HG03060 (cell line): ENCODE data around the gene RRBP1.

Experiments used
- ATAC-seq: cut with Tn5 transposase; IDR thresholded peaks from one replicate; pipeline ENCODE4 v1.9.1; 2021; ENCODE audit warnings: low read depth, moderate number of reproducible peaks; ENCODE audit not compliant: unreplicated experiment

Gene RRBP1

GRCh38 chr20:17682103-17682888, at the start of gene RRBP1:
RRBP1 (minus strand) TSS chr20:17682242; CDS start chr20:17660507, 21,735 bp downstream.
- peak; percentile 59 for ATAC-seq

- ATAC-seq: no peak
Observed at GRCh38 chr20:17731233-17731632, 49.2 kb upstream of the RRBP1 start.

- no peak for ATAC-seq
Observed at GRCh38 chr20:17730071-17730470, 48.0 kb upstream of the RRBP1 start.

GRCh38 chr20:17728074-17728473, 46.0 kb upstream of the RRBP1 start:
- no peak for ATAC-seq

- no peak for ATAC-seq
Observed at GRCh38 chr20:17727351-17727750, 45.3 kb upstream of the RRBP1 start.

DNA sequence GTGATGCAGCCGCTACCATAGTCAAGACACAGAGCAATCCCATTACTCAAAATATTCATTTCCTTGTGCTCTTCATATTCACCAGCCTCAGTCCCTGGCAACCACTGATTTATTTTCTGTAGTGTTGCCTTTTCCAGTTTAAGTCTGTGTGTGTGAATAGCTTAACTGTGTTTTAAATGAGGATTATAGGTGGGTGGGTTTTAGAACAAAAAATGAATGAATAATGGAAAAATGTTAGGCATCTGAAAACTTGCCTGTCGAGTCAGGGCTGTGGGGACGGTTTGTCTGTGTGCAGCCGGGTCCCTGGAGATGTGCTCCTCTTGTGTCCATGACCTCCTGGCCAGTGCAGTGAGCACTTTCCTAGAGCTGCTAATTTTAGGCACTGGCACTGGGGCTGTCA, 44.9 kb upstream of the RRBP1 start:
- ATAC-seq: no peak

DNA sequence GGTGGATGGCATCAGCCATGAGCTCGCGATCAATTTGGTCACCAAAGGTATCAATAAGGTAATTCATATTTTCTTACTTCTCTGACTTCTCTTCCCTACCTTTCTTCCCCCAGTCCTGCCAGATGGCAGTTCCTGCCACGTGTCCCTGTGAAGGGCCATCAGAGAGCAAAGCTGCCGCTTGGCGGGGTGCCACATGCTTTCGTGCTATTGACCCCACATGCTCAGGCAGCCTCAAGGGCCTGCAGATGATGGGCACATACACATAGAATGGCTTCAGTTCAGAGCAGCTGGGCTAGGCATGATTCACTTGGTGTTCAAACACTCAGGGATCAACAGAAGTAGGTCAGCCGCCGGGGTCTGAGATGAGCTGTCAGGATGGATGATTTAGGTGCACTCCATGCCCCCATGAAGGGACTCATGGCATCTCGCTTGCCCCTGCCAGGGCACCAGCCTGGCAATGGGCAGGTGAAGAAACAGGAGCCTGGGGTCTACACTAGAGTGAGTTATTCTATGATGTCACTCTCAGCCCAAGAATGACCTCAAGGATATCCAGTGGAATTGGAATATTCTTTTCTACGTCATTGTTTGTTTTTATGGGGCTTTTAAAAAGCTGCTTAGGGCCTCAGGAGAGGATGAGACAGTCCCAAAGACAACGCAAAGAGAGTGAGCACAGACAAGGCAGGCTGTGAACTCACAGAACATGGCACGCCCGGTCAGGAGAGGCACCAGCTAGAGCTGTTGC, 43.2 kb upstream of the RRBP1 start:
- ATAC-seq: no peak

DNA sequence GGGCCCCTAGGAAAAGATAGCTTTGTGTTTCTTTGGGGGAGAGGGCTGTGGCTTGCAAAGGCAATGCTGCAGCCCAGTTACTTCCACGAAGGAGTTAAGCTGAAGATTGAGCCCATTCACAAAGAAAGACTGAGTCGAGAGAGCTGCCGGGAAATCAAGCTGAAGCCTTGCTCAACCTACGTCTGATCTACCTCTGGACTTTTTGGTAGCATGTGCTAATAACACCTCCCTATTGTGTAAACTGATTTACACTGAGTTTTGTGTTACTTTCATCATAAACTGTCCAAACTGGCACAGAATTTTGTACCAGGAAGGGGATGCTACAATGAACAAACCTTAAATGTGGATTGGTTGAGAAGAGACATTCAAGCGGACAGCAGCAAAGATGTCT, 41.3 kb upstream of the RRBP1 start:
- no peak for ATAC-seq

DNA sequence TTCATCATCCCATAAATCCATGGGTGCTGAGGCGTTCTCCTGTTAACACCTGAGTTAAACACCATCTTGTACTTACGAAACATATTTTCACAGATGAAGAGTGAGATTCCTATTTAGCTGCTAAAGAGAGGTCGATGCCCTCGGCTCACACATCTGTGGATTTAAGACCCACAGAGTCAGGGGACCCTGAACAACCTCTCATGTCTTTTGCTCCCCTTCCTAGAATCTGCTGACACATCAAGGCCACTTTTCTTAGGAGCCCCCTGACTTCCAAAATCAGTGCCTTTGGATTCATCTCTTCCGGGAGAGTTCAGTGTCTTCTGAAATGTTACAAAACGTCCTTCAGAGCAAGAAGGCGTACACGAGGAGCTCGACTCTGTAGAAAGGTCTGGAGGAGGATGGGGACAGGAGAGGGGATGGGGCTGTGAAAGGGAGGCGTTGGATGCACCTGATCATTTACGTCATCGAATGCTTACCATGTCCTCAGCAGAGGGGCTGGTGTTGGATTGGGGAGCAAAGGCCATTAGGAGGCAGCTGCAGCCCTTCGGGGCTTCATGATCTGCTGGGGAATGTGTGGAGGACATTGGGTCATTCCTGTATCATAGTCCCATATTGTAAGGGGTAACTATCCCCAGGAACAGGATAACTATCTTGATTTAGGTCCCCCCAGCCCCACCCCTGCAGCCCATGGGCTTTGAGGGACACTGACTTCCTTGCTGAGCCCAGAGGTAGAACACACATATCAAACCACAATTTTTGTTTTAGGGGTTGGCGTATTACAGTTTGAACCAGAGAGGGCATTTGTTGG, 40.7 kb upstream of the RRBP1 start:
- no peak for ATAC-seq

DNA sequence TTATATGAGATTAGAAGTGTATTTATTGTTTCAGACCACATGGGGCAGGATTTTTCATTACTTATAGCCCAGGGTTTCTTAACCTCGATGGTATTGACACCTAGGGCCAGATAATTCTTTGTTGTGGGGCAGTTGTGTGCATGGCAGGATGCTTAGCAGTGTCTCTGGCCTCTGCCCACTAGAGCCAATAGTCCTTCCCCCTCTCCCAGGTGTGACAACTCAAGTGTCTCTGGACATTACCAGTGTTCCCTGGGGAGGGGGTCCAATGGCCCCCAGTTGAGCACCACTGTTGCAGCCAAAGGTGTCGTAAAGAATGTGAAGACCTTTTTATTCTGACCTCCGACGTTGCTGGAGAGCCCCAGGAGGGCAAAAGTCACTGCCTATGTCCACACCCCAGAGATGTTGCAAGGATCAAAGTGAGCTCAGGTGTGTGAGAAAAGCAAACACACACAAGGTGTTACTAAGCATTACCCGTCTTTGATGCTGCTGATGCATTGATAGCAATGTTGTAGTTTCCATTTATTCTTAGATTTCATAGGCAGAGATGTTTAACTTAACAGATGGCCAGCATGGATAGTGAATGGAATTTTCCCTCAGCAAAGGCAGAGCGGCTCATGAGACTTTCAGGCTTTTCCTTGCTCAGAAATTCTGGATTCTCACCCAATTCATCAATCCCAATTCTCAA, 39.9 kb upstream of the RRBP1 start:
- ATAC-seq: no peak

DNA sequence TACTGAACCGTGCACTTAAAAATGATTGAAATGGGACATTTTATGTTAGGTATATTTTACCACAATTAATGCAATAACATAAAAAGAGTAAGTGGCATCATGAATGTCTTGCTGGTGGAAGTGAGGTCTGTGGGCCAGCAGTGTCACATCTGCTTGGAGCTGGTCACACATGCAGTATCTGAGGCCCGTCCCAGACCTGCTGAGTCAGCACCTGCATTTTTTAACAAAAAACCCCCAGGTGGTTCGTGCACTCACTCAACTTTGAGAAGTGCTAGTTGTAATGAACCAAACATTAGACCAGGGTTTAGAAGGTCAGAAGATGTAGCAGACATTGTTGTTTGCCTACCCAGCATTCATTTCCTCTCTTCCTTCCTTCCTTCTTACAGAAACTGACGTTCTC, 38.7 kb upstream of the RRBP1 start:
- no peak for ATAC-seq

- ATAC-seq: no peak
Observed at GRCh38 chr20:17716331-17716730, 34.3 kb upstream of the RRBP1 start.

GRCh38 chr20:17715075-17715474, 33.0 kb upstream of the RRBP1 start:
- no peak for ATAC-seq

DNA sequence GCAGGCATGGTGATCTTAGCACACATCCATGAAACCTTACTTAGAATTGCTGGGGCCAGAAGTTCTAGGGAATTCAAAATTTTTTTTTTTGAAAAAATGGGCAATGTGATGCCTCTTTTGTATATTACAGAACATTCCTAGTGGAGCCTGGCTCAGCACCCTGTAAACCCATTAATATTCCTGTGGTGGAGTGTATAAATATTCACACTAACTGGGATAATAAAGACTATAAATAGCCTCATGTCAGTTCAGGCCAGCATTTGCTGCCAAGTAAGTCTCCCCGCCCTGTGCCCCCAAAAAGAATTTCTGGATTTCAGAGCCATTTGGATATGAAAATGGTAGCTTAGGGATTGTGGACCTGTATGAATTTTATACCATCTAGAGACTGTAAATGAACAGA, 32.6 kb upstream of the RRBP1 start:
- ATAC-seq: no peak

DNA sequence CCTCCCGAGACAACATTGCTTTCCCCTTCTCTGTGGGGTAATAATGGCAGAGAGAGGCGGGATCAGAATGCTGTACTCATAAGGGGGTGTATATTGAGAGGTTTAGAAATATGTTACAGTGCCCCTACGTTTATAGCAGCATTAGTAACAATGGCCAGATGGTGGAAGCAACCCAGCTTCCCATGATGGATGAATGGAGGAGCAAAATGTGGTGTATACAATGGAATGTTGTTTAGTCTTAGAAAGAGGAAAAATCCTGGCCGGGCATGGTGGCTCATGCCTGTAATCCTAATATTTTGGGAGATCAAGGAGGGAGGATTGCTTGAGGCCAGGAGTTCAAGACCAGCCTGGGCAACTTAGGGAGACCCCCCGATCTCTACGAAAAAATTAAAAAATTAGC, 30.7 kb upstream of the RRBP1 start:
- ATAC-seq: no peak

DNA sequence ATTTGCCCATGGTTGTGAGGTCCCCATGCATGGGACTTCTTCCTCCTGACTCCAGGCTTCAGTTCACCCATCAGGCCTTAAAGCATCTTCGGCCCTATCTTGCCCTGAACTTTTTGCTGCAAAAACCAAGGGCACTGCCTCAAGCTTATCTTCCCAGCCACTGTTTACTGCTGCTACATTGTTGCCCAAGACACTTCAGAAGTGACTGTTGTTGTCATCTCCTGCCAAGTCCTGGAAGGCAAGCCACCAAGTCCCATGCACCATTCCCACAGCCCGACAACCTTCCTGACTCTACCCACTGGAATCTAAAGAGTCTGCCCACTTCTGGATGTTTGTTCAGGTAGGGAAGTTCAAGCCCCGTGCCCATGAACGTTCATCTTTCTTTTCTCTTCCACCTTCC, 30.2 kb upstream of the RRBP1 start:
- no peak for ATAC-seq

GRCh38 chr20:17711267-17711627, 29.2 kb upstream of the RRBP1 start:
- ATAC-seq: no peak

DNA sequence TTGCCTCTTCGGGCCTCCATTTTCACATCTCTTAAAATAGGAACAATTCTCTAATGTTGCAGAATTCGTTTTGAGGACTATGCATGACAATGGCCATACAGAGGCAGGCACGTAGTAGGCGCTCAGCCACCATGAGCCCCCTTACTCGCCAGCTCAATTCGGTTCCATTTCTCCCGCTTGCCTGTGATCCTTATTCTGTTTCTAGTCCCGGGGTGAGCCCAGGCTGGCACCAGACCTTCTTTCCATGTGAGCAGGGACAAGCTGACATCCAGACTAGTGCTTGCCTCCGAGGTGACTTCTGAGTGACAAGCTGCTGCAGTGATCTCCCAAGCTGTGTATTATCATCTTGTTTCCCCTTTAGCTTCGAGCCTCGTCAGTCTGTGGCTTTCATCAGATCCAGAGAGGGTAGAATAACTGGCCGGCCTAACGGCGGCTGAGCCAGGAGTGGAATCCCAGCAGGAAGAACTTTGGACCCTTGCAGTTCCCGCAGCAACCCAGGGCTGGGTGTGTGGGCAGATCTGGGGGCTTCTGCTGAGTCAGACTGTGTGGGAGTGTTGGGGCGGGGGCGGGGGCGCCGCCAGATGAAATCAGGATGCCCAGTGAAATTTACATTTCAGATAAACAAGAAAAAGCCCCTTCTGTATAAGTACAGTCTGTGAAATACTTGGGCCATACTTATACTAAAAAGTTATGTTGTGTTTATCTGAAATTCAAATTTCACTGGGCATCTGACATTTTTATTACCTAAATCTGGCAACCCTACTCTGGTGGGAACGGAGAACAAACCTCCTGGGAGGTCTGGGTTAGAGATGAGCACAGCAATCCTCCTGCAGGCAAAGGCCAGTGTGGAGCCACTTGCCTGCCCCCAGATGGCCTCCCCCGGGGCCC, 28.6 kb upstream of the RRBP1 start:
- ATAC-seq: no peak

GRCh38 chr20:17709361-17710293, 27.6 kb upstream of the RRBP1 start:
- ATAC-seq: no peak
